H9 (cell line): ENCODE measurements around the gene ENTPD1. TPM values are rescaled to one million over a fixed set of nuclear protein-coding genes. Genes with fewer than 3 reads are reported as not detected.

Source experiments
- DNase-seq: peaks from one replicate; pipeline ENCODE4 v3.0.0-alpha.2; 2017
- H2AFZ ChIP-seq: one replicate; pipeline ENCODE4 v1.6.1; 2013; ENCODE audit warnings: mild to moderate bottlenecking, low read length, control low read depth, moderate library complexity
- H2AK5ac ChIP-seq: 2 replicates; pipeline ENCODE4 v1.6.1; 2013; ENCODE audit warnings: low read length, control low read depth, mixed read lengths; ENCODE audit not compliant: insufficient read length
- H2BK120ac ChIP-seq: one replicate; pipeline ENCODE4 v1.6.1; 2013; ENCODE audit warnings: low read depth, mild to moderate bottlenecking, low read length, control low read depth, inconsistent platforms; ENCODE audit not compliant: poor library complexity, severe bottlenecking
- H2BK12ac ChIP-seq: 2 replicates; pipeline ENCODE4 v1.6.1; 2013; ENCODE audit warnings: low read length, control low read depth, mixed read lengths, low read depth; ENCODE audit not compliant: insufficient read length
- H2BK15ac ChIP-seq: 2 replicates; pipeline ENCODE4 v1.6.1; 2013; ENCODE audit warnings: low read depth, low read length, control low read depth
- H2BK20ac ChIP-seq: one replicate; pipeline ENCODE4 v1.6.1; 2013; ENCODE audit warnings: low read depth, mild to moderate bottlenecking, low read length, control low read depth, inconsistent platforms; ENCODE audit not compliant: poor library complexity, severe bottlenecking
- H2BK5ac ChIP-seq: 2 replicates; pipeline ENCODE4 v1.6.1; 2013; ENCODE audit warnings: low read length, control low read depth, mixed read lengths; ENCODE audit not compliant: insufficient read length
- H3K14ac ChIP-seq: 2 replicates; pipeline ENCODE4 v1.6.1; 2013; ENCODE audit warnings: low read length, control low read depth; ENCODE audit not compliant: insufficient read depth
- H3K18ac ChIP-seq: 2 replicates; pipeline ENCODE4 v1.6.1; 2013; ENCODE audit warnings: low read depth, mild to moderate bottlenecking, mixed read lengths, low read length, control low read depth; ENCODE audit not compliant: insufficient read length
- H3K23ac ChIP-seq: 2 replicates; pipeline ENCODE4 v1.6.1; 2013; ENCODE audit warnings: low read length, control low read depth, mixed read lengths, low read depth; ENCODE audit not compliant: insufficient read length
- H3K23me2 ChIP-seq: 2 replicates; pipeline ENCODE4 v1.6.1; 2013; ENCODE audit warnings: low read depth, mild to moderate bottlenecking, mixed read lengths, low read length, control low read depth; ENCODE audit not compliant: insufficient read length, poor library complexity, severe bottlenecking
- H3K27ac ChIP-seq: 2 replicates; pipeline ENCODE4 v1.5.1; 2013; ENCODE audit warnings: low read length, control low read depth, mixed read lengths, low read depth; ENCODE audit not compliant: insufficient read length
- H3K27me3 ChIP-seq: 2 replicates; pipeline ENCODE4 v1.6.1; 2013; ENCODE audit warnings: low read length, control low read depth, inconsistent platforms; ENCODE audit not compliant: insufficient read depth
- H3K4ac ChIP-seq: 2 replicates; pipeline ENCODE4 v1.6.1; 2013; ENCODE audit warnings: low read depth, mild to moderate bottlenecking, control low read depth, inconsistent platforms, low read length, moderate library complexity
- H3K4me1 ChIP-seq: 2 replicates; pipeline ENCODE4 v1.6.1; 2013; ENCODE audit warnings: low read length, control low read depth, inconsistent platforms; ENCODE audit not compliant: insufficient read depth
- H3K4me2 ChIP-seq: 2 replicates; pipeline ENCODE4 v1.6.1; 2013; ENCODE audit warnings: low read length, control low read depth, mixed read lengths; ENCODE audit not compliant: insufficient read length, insufficient read depth
- H3K56ac ChIP-seq: 2 replicates; pipeline ENCODE4 v1.6.1; 2013; ENCODE audit warnings: low read depth, mild to moderate bottlenecking, mixed read lengths, low read length, control low read depth; ENCODE audit not compliant: insufficient read length
- H3K79me1 ChIP-seq: 2 replicates; pipeline ENCODE4 v1.6.1; 2013; ENCODE audit warnings: low read depth, mild to moderate bottlenecking, moderate library complexity, low read length, control low read depth, inconsistent platforms; ENCODE audit not compliant: insufficient read depth, poor library complexity, severe bottlenecking
- H3K79me2 ChIP-seq: 2 replicates; pipeline ENCODE4 v1.6.1; 2013; ENCODE audit warnings: low read length, control low read depth, inconsistent platforms; ENCODE audit not compliant: insufficient read depth
- H3K9ac ChIP-seq: 2 replicates; pipeline ENCODE4 v1.6.1; 2013; ENCODE audit warnings: low read length, control low read depth, mixed read lengths; ENCODE audit not compliant: insufficient read length; ENCODE audit errors: extremely low read depth
- H3K9me3 ChIP-seq: one replicate; pipeline ENCODE4 v1.6.1; 2013; ENCODE audit warnings: low read depth, low read length, inconsistent platforms; ENCODE audit not compliant: control insufficient read depth
- H3T11ph ChIP-seq: one replicate; pipeline ENCODE4 v1.6.1; 2013; ENCODE audit warnings: mild to moderate bottlenecking, low read length, control low read depth, inconsistent platforms
- H4K20me1 ChIP-seq: one replicate; pipeline ENCODE4 v1.6.1; 2013; ENCODE audit not compliant: control insufficient read depth, insufficient read length, insufficient read depth
- H4K5ac ChIP-seq: 2 replicates; pipeline ENCODE4 v1.6.1; 2013; ENCODE audit warnings: low read depth, mild to moderate bottlenecking, mixed read lengths, low read length, control low read depth; ENCODE audit not compliant: insufficient read length
- H4K8ac ChIP-seq: replicated peaks from 2 replicates; pipeline ENCODE4 v1.6.1; 2013; ENCODE audit warnings: low read length, control low read depth, mixed read lengths, low read depth; ENCODE audit not compliant: insufficient read length
- H4K91ac ChIP-seq: 2 replicates; pipeline ENCODE4 v1.6.1; 2013; ENCODE audit warnings: low read depth, mild to moderate bottlenecking, moderate library complexity, mixed read lengths, low read length, control low read depth; ENCODE audit not compliant: insufficient read length
- H3K27ac Mint-ChIP-seq, 3 experiments: 2 replicates in 2 of 3; 3 replicates in 1 of 3; pipeline ENCODE4 v1.8.0; 2020 to 2021; ENCODE audit warnings: mixed read lengths in 3 of 3, mild to moderate bottlenecking in 1 of 3, moderate library complexity in 1 of 3
- H3K27me3 Mint-ChIP-seq: 2 replicates; pipeline ENCODE4 v1.8.0; 2021; ENCODE audit warnings: low read depth, mild to moderate bottlenecking, moderate library complexity, mixed read lengths
- H3K36me3 Mint-ChIP-seq, 3 experiments: 2 replicates in 2 of 3; 3 replicates in 1 of 3; pipeline ENCODE4 v1.8.0; 2020 to 2021; ENCODE audit warnings: low read depth in 3 of 3, mixed read lengths in 3 of 3; ENCODE audit not compliant: insufficient read depth in 1 of 3
- H3K4me1 Mint-ChIP-seq, 2 experiments: 2 replicates each; pipeline ENCODE4 v1.8.0; 2020; ENCODE audit warnings: mixed read lengths in 2 of 2
- H3K4me3 Mint-ChIP-seq, 2 experiments: 2 replicates in 1 of 2; 3 replicates in 1 of 2; pipeline ENCODE4 v1.8.0; 2020 to 2021; ENCODE audit warnings: mild to moderate bottlenecking in 2 of 2, mixed read lengths in 2 of 2, moderate library complexity in 1 of 2
- H3K9me3 Mint-ChIP-seq, 2 experiments: 2 replicates in 1 of 2; 3 replicates in 1 of 2; pipeline ENCODE4 v1.8.0; 2020; ENCODE audit warnings: mild to moderate bottlenecking in 2 of 2, mixed read lengths in 2 of 2, moderate library complexity in 1 of 2
- WGBS: extraction: QIAGEN DNeasy Blood & Tissue Kit; methylation state at CpG from one replicate; pipeline ENCODE4 v1.1.7; 2013; ENCODE audit warnings: missing lambda C conversion rate, low lambda C conversion rate, mixed read lengths; ENCODE audit not compliant: insufficient read length; ENCODE audit errors: extremely low coverage; 5-methylcytosine and 5-hydroxymethylcytosine counted together
- total RNA-seq: library from RNA; stranded (reverse); gene quantifications from 2 replicates; pipeline ENCODE4 v1.2.1, GENCODE V29; 2021
- TF ChIP-seq, protein P1 (sequence below): fragments of 200-600 bp; sonication (generic); conservative IDR thresholded peaks from 3 replicates; pipeline ENCODE4 v1.8.0; 2021; ENCODE audit warnings: antibody characterized with exemption, mild to moderate bottlenecking

The ENTPD1 gene
- total RNA-seq, 1 experiment from 2014 or later: 1.9 TPM

DNA sequence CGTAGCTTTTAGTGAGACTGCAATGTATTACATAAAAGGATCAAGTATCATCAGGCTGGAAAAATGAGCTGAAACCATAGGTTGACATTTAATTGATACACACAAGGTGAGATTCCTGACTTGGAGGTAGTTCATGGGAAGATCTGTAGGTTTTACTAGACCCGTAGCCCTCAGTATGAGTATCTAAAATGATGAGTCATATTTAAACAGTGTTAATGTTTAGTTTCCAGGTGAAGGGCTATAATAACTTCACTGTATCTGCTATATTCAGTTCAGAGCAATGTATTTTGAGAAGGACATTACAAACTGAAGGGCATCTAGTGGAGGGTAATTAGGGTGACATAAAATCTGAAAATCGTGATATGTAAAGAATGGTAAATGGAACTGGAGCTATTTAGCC, 35.0 kb downstream of the ENTPD1 start:
- Histone ChIP-seq H3K4me2 (no peak overlapping the region), H2AFZ (no peak overlapping the region), H2AK5ac (no peak overlapping the region), H2BK15ac (no peak overlapping the region), H3K79me1 (no peaks in the 10 kb centered on the region), H3K9me3 (no peaks in the 10 kb centered on the region), H4K91ac (no peak overlapping the region), H4K5ac (no peak overlapping the region), H3K79me2 (no peaks in the 10 kb centered on the region), H3K27me3 (no peaks in the 10 kb centered on the region), H3K23ac (no peak overlapping the region), H3K18ac (no peak overlapping the region), H3K9ac (no peak overlapping the region), H4K8ac (no peak overlapping the region), H4K20me1 (no peaks in the 10 kb centered on the region), H3K14ac (no peak overlapping the region), H3K4me1 (no peaks in the 10 kb centered on the region), H3K56ac (no peak overlapping the region), H3K4ac (no peak overlapping the region), H2BK5ac (no peak overlapping the region), H3K27ac (no peak overlapping the region), H2BK20ac (no peak overlapping the region), H2BK12ac (no peak overlapping the region), H2BK120ac (no peak overlapping the region), H3T11ph (no peak overlapping the region), H3K23me2 (no peaks in the 10 kb centered on the region)
- Mint-ChIP-seq H3K27ac (no peak overlapping the region), H3K27me3 (no peaks in the 10 kb centered on the region), H3K9me3 (no peaks in the 10 kb centered on the region), H3K4me1 (peaks cover 0 to 5% of the 10 kb centered on the region in 2 experiments; a peak in 2 of 4 replicates), H3K36me3 (no peaks in the 10 kb centered on the region), H3K4me3 (no peak overlapping the region)
- TF ChIP-seq, protein P1, sequence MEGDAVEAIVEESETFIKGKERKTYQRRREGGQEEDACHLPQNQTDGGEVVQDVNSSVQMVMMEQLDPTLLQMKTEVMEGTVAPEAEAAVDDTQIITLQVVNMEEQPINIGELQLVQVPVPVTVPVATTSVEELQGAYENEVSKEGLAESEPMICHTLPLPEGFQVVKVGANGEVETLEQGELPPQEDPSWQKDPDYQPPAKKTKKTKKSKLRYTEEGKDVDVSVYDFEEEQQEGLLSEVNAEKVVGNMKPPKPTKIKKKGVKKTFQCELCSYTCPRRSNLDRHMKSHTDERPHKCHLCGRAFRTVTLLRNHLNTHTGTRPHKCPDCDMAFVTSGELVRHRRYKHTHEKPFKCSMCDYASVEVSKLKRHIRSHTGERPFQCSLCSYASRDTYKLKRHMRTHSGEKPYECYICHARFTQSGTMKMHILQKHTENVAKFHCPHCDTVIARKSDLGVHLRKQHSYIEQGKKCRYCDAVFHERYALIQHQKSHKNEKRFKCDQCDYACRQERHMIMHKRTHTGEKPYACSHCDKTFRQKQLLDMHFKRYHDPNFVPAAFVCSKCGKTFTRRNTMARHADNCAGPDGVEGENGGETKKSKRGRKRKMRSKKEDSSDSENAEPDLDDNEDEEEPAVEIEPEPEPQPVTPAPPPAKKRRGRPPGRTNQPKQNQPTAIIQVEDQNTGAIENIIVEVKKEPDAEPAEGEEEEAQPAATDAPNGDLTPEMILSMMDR: no peak
- no CpG with 5 or more reads among the region's 3 CpGs for WGBS
- DNase-seq: no peak
